ENCODE measurements around the gene DCAF11. TPM values are rescaled to one million over a fixed set of nuclear protein-coding genes. Genes with fewer than 3 reads are reported as not detected.

The DCAF11 gene
- total and polyA plus RNA-seq, 2 of the 13 experiments (the other 11 are each of a cell fraction or from before 2014, with no cell fraction given) = 150 to 257 TPM

DNA sequence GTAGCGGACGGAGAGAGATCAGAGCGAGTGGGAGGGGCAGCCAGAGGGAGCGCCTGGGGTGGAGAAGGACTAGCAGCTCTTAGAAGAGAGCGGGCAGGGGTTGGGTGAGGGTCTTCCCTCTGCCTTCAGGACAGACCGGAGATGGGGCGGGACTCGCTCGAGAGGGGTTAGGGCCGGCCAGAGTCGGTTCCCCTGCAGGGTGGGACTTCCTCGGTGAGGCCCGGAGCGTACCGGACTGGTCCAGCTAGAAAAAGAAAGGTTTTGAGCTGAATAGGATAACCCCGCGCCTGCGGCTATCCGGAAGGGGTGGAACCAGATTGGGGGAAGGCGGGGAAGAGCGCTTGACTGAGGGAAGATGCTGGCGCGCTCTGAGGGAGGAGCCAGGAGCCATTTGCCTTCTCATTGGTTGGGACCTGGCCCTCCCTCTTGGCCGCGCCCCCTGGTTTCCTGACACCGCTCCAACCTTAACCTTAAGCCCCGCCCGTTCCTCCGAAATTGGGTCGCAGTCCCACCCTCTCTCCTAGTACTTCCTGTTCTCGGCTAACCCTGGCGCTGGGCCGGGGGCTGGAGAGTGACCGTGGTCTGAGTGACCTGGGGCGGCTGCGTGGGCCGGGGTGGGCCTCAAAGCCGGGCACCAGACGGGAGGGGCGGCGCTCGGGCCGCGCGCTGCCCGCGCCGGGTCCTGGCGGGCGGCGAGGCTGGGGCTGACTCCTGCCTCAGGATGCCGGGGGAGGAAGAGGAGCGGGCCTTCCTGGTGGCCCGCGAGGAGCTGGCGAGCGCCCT, 32.6 kb downstream of the DCAF11 start, which contains the start of gene RNF31 (continued):
- peak; percentile 53 for TF ChIP-seq CREB1 (IDR thresholded peaks at IDR 0.05)
- no peak for TF ChIP-seq CREB1 (CRISPR knock-in tag; IDR thresholded peaks at IDR 0.05)
- TF ChIP-seq, protein P1, sequence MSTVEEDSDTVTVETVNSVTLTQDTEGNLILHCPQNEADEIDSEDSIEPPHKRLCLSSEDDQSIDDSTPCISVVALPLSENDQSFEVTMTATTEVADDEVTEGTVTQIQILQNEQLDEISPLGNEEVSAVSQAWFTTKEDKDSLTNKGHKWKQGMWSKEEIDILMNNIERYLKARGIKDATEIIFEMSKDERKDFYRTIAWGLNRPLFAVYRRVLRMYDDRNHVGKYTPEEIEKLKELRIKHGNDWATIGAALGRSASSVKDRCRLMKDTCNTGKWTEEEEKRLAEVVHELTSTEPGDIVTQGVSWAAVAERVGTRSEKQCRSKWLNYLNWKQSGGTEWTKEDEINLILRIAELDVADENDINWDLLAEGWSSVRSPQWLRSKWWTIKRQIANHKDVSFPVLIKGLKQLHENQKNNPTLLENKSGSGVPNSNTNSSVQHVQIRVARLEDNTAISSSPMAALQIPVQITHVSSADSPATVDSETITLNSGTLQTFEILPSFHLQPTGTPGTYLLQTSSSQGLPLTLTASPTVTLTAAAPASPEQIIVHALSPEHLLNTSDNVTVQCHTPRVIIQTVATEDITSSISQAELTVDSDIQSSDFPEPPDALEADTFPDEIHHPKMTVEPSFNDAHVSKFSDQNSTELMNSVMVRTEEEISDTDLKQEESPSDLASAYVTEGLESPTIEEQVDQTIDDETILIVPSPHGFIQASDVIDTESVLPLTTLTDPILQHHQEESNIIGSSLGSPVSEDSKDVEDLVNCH (CRISPR knock-in tag; IDR thresholded peaks at IDR 0.05) = no peak
- peak; percentile 56 for TF ChIP-seq NKX3-1 (CRISPR knock-in tag; IDR thresholded peaks at IDR 0.05)
- TF ChIP-seq, protein P2, sequence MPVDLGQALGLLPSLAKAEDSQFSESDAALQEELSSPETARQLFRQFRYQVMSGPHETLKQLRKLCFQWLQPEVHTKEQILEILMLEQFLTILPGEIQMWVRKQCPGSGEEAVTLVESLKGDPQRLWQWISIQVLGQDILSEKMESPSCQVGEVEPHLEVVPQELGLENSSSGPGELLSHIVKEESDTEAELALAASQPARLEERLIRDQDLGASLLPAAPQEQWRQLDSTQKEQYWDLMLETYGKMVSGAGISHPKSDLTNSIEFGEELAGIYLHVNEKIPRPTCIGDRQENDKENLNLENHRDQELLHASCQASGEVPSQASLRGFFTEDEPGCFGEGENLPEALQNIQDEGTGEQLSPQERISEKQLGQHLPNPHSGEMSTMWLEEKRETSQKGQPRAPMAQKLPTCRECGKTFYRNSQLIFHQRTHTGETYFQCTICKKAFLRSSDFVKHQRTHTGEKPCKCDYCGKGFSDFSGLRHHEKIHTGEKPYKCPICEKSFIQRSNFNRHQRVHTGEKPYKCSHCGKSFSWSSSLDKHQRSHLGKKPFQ (CRISPR knock-in tag; IDR thresholded peaks at IDR 0.05; ENCODE audit: insufficient replicate concordance) = no peak
- TF ChIP-seq MBD4 (IDR thresholded peaks at IDR 0.05; ENCODE audit: borderline replicate concordance, low read length) = no peak
- 0 out of 2 replicates have a peak, but pooled peaks have one; percentile 91 for TF ChIP-seq KLF13 (CRISPR knock-in tag; IDR thresholded peaks at IDR 0.05)
- peak; percentile 5; the same call in 1 of the 2 replicates for TF ChIP-seq PAWR (CRISPR knock-in tag; IDR thresholded peaks at IDR 0.05; ENCODE audit: borderline replicate concordance)
- TF ChIP-seq, protein P3, sequence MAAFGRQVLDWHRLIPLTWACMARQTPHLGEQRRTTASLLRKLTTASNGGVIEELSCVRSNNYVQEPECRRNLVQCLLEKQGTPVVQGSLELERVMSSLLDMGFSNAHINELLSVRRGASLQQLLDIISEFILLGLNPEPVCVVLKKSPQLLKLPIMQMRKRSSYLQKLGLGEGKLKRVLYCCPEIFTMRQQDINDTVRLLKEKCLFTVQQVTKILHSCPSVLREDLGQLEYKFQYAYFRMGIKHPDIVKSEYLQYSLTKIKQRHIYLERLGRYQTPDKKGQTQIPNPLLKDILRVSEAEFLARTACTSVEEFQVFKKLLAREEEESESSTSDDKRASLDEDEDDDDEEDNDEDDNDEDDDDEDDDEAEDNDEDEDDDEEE (CRISPR knock-in tag; IDR thresholded peaks at IDR 0.05) = no peak
- TF ChIP-seq MAFG (CRISPR knock-in tag; IDR thresholded peaks at IDR 0.05) = no peak
- TF ChIP-seq ZFP37 (CRISPR knock-in tag; IDR thresholded peaks at IDR 0.05; ENCODE audit: borderline replicate concordance) = 0 out of 2 replicates have a peak, but pooled peaks have one; percentile 11
- peak; percentile 74; the same call in 1 of the 2 replicates for TF ChIP-seq ZNF180 (CRISPR knock-in tag; IDR thresholded peaks at IDR 0.05; ENCODE audit: borderline replicate concordance, low read depth)
- TF ChIP-seq ZNF335 (CRISPR knock-in tag; IDR thresholded peaks at IDR 0.05) = peak; percentile 76; the same call in 1 of the 2 replicates
- TF ChIP-seq, protein P4, sequence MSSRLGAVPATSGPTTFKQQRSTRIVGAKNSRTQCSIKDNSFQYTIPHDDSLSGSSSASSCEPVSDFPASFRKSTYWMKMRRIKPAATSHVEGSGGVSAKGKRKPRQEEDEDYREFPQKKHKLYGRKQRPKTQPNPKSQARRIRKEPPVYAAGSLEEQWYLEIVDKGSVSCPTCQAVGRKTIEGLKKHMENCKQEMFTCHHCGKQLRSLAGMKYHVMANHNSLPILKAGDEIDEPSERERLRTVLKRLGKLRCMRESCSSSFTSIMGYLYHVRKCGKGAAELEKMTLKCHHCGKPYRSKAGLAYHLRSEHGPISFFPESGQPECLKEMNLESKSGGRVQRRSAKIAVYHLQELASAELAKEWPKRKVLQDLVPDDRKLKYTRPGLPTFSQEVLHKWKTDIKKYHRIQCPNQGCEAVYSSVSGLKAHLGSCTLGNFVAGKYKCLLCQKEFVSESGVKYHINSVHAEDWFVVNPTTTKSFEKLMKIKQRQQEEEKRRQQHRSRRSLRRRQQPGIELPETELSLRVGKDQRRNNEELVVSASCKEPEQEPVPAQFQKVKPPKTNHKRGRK (CRISPR knock-in tag; IDR thresholded peaks at IDR 0.05) = no peak
- peak; percentile 88; the same call in 1 of the 2 replicates for TF ChIP-seq SIN3A (IDR thresholded peaks at IDR 0.05; ENCODE audit: borderline replicate concordance, low read depth, low read length)
- peak; percentile 69 for TF ChIP-seq SKI (IDR thresholded peaks at IDR 0.05; ENCODE audit: partially characterized antibody)
